ENCODE results near the gene MDC1. TPM values are rescaled to one million over a fixed set of nuclear protein-coding genes. Genes with fewer than 3 reads are reported as not detected.
A peak's percentile ranks its signal among the peaks of the same experiment; 100 is the strongest.

Gene MDC1
- polyA plus RNA-seq, 1 of the 3 experiments (the other 2 are of a cell fraction), result 10.4 TPM

DNA sequence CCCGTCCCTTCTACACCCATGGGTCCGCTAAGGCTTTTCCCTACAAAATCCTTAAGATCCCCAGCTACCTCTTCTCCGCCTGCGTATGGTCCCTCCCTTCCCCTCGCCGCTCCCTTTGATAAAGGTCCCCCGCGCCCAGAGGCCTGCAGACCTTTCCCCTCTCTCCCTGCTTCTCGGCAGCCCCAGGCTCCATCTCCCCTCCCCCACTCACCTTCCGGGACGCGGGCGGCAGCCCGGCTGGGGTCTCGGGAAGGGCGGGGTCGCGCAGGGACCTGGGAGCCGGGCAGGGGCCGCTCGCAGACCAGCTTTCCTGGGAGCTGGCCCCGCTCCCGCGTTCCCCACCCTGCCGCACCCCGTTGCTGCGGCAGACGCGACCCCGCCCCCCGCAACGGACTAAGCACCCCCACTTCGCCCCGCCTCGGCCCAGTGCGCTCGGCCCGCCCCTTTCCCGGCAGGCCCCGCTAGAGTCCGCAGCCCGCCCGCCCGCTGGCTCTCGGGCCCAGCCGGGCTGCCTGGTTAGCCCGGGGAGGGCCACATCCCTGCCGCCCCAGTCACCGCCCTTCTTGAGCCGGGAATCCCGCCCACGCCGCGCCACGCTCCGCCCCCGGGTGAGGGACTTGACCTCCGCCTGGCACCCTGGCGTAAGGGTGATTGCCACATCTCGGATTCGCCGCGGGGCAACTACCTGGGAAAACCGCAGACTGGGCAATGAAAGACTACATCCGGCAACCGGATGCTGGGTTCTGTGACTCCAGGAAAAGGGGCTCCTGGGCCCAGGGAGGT, 25.4 kb upstream of the MDC1 start, which contains the start of gene FLOT1 (continued):
- TF ChIP-seq EZH2phosphoT487 (IDR thresholded peaks at IDR 0.05; ENCODE audit: borderline replicate concordance, low read depth) (no peak), SMC3 (IDR thresholded peaks at IDR 0.05; ENCODE audit: low read depth, low read length) (no peak), FOXJ3 (CRISPR knock-in tag; IDR thresholded peaks at IDR 0.05) (no peak), MEF2A (IDR thresholded peaks at IDR 0.05; ENCODE audit: borderline replicate concordance, low read depth) (peak; percentile 37; the same call in 1 of the 2 replicates), FOSL2 (IDR thresholded peaks at IDR 0.05; ENCODE audit: borderline replicate concordance, low read depth) (no peak), EP300 (IDR thresholded peaks at IDR 0.05; ENCODE audit: borderline replicate concordance in 1 of 2, low read depth in 1 of 2, low read length in 1 of 2) (no peak; a peak in 1 of 4 replicates), NFIC (IDR thresholded peaks at IDR 0.05; ENCODE audit: borderline replicate concordance) (peak; percentile 11), GATA2 (CRISPR knock-in tag; IDR thresholded peaks at IDR 0.05) (no peak), ELF1 (IDR thresholded peaks at IDR 0.05) (no peak)
- TF ChIP-seq, protein P1, sequence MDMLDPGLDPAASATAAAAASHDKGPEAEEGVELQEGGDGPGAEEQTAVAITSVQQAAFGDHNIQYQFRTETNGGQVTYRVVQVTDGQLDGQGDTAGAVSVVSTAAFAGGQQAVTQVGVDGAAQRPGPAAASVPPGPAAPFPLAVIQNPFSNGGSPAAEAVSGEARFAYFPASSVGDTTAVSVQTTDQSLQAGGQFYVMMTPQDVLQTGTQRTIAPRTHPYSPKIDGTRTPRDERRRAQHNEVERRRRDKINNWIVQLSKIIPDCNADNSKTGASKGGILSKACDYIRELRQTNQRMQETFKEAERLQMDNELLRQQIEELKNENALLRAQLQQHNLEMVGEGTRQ (IDR thresholded peaks at IDR 0.05; ENCODE audit: borderline replicate concordance, low read depth, low read length), result no peak
- TF ChIP-seq, protein P2, sequence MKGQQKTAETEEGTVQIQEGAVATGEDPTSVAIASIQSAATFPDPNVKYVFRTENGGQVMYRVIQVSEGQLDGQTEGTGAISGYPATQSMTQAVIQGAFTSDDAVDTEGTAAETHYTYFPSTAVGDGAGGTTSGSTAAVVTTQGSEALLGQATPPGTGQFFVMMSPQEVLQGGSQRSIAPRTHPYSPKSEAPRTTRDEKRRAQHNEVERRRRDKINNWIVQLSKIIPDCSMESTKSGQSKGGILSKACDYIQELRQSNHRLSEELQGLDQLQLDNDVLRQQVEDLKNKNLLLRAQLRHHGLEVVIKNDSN (IDR thresholded peaks at IDR 0.05; ENCODE audit: borderline replicate concordance, low read depth), result no peak

DNA sequence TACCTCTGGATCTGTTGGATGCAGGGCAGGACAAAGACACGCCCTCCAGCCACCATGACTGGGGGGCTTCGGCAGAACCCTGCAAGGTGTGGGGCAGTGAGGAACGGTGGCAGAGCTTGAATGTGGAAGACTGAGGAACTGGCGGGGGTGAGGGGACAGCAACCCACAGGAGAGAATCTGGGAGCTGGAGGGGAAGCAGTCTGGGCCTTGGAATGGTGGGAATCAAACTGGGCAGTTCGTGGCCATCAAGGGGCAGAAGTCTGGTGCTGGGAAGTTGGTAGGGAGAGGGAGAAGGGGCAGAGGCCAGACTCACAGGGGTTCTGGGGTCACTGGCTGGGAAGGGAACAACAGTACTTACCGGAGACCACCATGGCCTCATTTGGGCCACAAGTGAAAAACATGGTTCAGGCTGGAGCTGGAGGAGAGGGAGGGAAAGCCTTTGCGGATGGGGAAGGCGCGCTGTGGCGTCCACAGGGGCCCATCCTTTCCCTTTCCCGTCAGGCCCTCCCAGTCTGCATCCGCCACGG, 24.8 kb upstream of the MDC1 start:
- Histone ChIP-seq H3K79me2 (ENCODE audit: insufficient read depth) (peaks cover 67% of the 10 kb centered on the region), H3K27ac (ENCODE audit: low read depth in 2 of 2, low read length in 1 of 2) (peak overlapping the region; percentile 84 to 95), H3K4me1 (ENCODE audit: control insufficient read depth in 1 of 2, insufficient read depth in 2 of 2, low read depth in 1 of 2, low read length in 1 of 2) (peaks cover 21 to 26% of the 10 kb centered on the region in 2 experiments), H3K9ac (peak overlapping the region; percentile 87), H4K20me1 (ENCODE audit: insufficient read depth) (no peaks in the 10 kb centered on the region), H2AFZ (ENCODE audit: low read depth) (no peak overlapping the region), H3K9me2 (no peaks in the 10 kb centered on the region), H3K9me3 (no peaks in the 10 kb centered on the region), H3K36me3 (replicated peaks in 1 of 2; ENCODE audit: control insufficient read depth in 1 of 2, insufficient read depth in 2 of 2, low read length in 1 of 2) (peaks cover 28 to 38% of the 10 kb centered on the region in 2 experiments), H3K27me3 (ENCODE audit: insufficient read depth) (no peaks in the 10 kb centered on the region), H3K4me3 (ENCODE audit: low read depth in 2 of 2, low read length in 1 of 2) (peak overlapping the region; percentile 75 to 76), H3F3A (replicated peaks; ENCODE audit: insufficient read depth) (peaks cover 17% of the 10 kb centered on the region), H3K4me2 (peak overlapping the region; percentile 85)
- ChIA-PET POLR2A (interaction anchor here (0.7 kb wide), 1 partner anchor 21 kb away, joined by 3 read pairs; no protein-coding TSS in a partner anchor), CTCF (interaction anchor here (0.9 to 42.4 kb wide), 8 partner anchors 11 to 338 kb away, joined by 3 to 838 read pairs (median 3); partner anchors contain the start of genes DHX16, NRM and PPP1R18)
- no peak for DNase-seq
- 2% methylated on average over 13 of the region's 13 CpGs for WGBS (ENCODE audit: low lambda C conversion rate)
- TF ChIP-seq RXRA (IDR thresholded peaks at IDR 0.05; ENCODE audit: borderline replicate concordance, low read depth), result no peak
- TF ChIP-seq, protein P3, sequence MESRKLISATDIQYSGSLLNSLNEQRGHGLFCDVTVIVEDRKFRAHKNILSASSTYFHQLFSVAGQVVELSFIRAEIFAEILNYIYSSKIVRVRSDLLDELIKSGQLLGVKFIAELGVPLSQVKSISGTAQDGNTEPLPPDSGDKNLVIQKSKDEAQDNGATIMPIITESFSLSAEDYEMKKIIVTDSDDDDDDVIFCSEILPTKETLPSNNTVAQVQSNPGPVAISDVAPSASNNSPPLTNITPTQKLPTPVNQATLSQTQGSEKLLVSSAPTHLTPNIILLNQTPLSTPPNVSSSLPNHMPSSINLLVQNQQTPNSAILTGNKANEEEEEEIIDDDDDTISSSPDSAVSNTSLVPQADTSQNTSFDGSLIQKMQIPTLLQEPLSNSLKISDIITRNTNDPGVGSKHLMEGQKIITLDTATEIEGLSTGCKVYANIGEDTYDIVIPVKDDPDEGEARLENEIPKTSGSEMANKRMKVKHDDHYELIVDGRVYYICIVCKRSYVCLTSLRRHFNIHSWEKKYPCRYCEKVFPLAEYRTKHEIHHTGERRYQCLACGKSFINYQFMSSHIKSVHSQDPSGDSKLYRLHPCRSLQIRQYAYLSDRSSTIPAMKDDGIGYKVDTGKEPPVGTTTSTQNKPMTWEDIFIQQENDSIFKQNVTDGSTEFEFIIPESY (IDR thresholded peaks at IDR 0.05; ENCODE audit: borderline replicate concordance, low read depth), result no peak
- no peak for TF ChIP-seq TCF12 (IDR thresholded peaks at IDR 0.05)
- no peak for TF ChIP-seq RAD21 (IDR thresholded peaks at IDR 0.05; ENCODE audit: low read length)
- TF ChIP-seq GABPA (IDR thresholded peaks at IDR 0.05; ENCODE audit: low read depth), result no peak; the same call in 1 of the 2 replicates
- no peak for TF ChIP-seq SIN3A (IDR thresholded peaks at IDR 0.05; ENCODE audit: borderline replicate concordance, low read depth, low read length)
- TF ChIP-seq, protein P4, sequence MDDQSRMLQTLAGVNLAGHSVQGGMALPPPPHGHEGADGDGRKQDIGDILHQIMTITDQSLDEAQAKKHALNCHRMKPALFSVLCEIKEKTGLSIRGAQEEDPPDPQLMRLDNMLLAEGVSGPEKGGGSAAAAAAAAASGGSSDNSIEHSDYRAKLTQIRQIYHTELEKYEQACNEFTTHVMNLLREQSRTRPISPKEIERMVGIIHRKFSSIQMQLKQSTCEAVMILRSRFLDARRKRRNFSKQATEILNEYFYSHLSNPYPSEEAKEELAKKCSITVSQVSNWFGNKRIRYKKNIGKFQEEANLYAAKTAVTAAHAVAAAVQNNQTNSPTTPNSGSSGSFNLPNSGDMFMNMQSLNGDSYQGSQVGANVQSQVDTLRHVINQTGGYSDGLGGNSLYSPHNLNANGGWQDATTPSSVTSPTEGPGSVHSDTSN (IDR thresholded peaks at IDR 0.05), result no peak
- no peak for TF ChIP-seq GATA2 (CRISPR knock-in tag; IDR thresholded peaks at IDR 0.05)
- no peak for TF ChIP-seq EZH2phosphoT487 (IDR thresholded peaks at IDR 0.05; ENCODE audit: borderline replicate concordance, low read depth)
- no peak for TF ChIP-seq EP300 (IDR thresholded peaks at IDR 0.05; ENCODE audit: borderline replicate concordance in 1 of 2, low read depth in 1 of 2, low read length in 1 of 2)
- no peak for TF ChIP-seq YY1 (IDR thresholded peaks at IDR 0.05; ENCODE audit: low read depth)
- TF ChIP-seq MXI1 (IDR thresholded peaks at IDR 0.05; ENCODE audit: low read depth, low read length), result no peak
- TF ChIP-seq FOXJ3 (CRISPR knock-in tag; IDR thresholded peaks at IDR 0.05), result no peak
- TF ChIP-seq RFX5 (IDR thresholded peaks at IDR 0.05; ENCODE audit: low read length), result no peak
- no peak for TF ChIP-seq NRF1 (IDR thresholded peaks at IDR 0.05; ENCODE audit: low read depth, low read length)
- no peak for TF ChIP-seq NFIC (IDR thresholded peaks at IDR 0.05; ENCODE audit: borderline replicate concordance)
- no peak for TF ChIP-seq ELF1 (IDR thresholded peaks at IDR 0.05)
- no peak for TF ChIP-seq CHD2 (IDR thresholded peaks at IDR 0.05; ENCODE audit: low read length, partially characterized antibody)

Data from SK-N-SH (cell line).